ENCODE data around the gene DYNLL1.
"Not testable (repeated sequence)": the region's sequence is repeated elsewhere in the genome, so short reads cannot be mapped to it uniquely, and the experiment has no call there.

The DYNLL1 gene

GRCh38 chr12:120475643-120476042, 20.3 kb upstream of the DYNLL1 start:
- no peak for DNase-seq

GRCh38 chr12:120479458-120479857, 16.5 kb upstream of the DYNLL1 start:
- no peak for DNase-seq

DNA sequence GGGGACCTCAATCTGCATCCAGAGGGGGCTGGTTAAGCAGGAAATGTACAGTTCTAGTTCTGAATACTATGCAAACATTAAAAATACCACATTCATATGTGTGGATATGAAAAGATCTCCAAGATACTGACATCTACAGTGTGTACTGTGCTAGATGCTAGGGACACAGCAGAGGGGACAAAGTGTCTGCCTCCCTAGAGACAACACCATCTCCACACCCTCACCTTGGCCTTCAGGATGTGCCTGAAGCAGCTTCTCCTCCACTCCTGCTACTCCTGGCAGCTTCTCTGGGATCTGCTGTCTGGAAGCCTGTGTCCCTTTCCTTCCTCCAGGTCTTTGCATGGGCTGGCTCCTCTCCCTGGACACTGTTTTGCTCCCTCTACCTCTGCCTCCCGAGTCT, 15.7 kb upstream of the DYNLL1 start:
- DNase-seq, result no peak

- no peak for DNase-seq
Observed at GRCh38 chr12:120481022-120481767, 14.7 kb upstream of the DYNLL1 start.

DNA sequence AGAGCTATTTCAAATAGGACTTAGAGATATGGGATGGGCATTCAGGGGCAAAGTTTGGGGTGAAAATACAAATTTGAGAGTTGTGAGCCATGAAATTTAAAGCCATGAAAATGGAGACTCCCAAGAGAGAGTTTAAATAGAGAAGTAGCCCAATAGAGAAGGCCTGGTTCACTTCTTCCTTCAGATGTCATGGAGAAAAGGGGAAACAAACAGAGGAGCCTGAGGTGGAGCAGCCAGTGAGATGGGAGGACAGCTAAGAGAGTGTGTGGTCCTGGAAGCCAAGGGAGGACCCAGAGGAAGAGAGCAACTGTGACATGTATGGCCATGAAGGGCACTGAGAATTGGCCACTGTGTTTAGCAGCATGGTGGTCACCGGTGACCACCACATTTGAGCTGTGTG, 12.3 kb upstream of the DYNLL1 start:
- DNase-seq, result no peak

DNA sequence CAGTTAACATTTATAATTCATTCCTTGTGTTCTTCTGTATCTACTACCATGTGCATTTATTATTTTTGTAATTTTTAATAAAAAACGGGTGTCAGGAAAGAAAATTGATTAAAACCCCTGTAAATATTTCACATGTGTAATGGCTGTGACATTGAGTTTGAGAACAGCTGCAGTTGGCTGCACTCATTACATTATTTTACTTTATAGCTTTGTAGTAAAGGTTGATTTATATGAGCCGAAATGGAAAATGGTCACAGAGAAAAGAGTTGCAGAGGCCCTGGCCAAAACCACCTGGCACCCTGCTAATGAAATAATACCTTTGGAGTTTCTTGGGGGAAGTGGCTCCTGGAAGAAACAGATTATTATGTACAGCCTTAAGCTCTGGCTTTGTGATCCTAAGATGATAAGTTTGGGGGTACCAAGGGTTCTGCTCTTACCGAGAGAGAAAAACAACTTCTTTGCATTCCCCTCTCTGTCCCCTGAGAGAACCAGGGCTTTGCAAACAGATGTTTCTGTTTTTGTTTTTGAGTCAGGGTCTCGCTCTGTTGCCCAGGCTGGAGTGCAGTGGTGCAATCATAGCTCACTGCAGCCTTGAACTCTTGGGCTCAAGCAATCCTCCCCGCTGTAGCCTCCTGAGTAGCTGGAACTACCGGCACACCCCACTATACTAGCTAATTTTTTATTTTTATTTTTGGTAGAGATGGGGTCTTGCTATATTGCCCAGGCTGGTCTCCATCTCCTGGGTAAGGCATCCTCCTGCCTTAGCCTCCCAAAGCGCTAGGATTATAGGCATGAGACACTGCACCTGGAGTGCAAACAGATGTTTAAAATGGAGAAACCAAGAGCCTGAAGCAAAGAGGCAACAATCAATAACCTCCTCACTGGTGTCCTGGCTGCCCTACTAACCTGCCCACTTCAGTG, 9.7 kb upstream of the DYNLL1 start:
- no peak for DNase-seq

GRCh38 chr12:120487552-120487951, 8.4 kb upstream of the DYNLL1 start:
- not testable (repeated sequence) for DNase-seq

DNA sequence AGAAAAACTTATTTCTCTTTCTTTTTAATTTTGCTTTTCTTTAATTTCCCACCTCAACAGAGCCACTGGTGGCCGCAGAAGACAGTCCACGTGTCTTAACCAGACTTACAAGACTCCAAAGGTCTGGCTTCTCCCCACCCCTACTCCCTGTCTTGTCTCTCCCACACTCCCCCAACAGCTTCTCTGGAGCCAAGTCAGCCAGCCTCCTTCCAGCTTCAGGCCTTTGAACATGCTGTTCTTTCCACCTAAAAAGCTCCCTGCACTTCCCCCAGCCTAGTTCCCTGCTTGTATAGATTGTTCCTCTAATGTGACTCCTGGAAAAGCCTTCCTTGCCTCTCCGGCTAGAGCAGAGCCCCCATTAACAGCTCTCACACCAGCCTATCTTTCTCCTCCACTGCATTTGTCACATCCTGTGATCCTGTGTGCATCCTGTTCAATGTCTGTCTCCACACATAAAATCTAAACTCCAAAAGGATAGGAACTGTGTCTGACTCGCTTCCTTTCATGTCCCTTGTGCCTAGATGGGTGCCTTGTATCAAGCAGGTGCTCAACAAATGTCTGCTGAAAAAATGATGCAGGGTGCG, 7.8 kb upstream of the DYNLL1 start:
- no peak for DNase-seq

- DNase-seq, result no peak
Observed at GRCh38 chr12:120489018-120489417, 6.9 kb upstream of the DYNLL1 start.

- DNase-seq, result no peak
Observed at GRCh38 chr12:120490325-120490724, 5.6 kb upstream of the DYNLL1 start.

GRCh38 chr12:120490833-120491512, 4.9 kb upstream of the DYNLL1 start:
- no peak for DNase-seq

- DNase-seq, result no peak
Observed at GRCh38 chr12:120495186-120495730, 655 bp upstream of the DYNLL1 start.

GRCh38 chr12:120496413-120497340, 764 bp downstream of the DYNLL1 start:
- no peak for DNase-seq

DNA sequence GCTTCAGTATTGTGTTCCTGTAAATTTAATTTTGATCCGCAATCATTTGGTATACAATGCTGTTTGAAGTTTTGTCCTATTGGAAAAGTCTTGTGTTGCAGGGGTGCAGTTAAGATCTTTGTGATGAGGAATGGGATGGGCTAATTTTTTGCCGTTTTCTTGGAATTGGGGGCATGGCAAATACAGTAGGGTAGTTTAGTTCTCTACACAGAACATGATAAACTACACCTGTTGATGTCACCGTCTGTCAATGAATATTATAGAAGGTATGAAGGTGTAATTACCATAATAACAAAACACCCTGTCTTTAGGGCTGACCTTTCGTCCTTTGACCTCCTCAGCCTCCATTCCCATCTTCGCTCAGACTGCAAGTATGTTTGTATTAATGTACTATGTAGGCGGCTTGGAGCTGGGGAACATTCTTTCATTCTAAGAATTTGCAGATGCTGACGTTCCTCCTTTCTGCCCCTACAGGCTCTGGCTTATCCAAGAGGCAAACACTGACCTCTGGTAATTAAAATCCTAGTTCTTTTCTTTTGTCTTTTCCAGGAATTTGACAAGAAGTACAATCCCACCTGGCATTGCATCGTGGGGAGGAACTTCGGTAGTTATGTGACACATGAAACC, 1.7 kb downstream of the DYNLL1 start:
- no peak for DNase-seq

- DNase-seq, result no peak
Observed at GRCh38 chr12:120498870-120499515, 3.1 kb downstream of the DYNLL1 start.

GRCh38 chr12:120500581-120500980, 4.7 kb downstream of the DYNLL1 start:
- no peak for DNase-seq

DNA sequence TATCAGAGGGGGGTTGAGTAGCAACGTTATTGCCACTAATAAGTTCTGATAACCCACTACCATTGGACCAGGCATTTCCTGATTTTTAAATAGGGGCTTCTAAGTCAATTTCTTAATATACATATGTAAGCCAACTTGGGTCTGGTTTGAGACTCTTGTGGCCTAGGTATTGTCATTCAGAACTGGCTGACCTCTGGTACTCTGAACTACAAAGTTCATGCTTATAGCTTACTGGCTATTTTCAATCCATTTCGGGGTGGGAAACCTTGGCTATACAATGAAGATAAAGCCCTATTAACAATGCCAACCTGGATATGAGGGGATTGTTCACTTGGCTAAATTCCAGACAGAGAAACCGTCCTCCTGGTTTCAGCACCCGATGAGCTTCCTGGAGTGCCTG, 8.7 kb downstream of the DYNLL1 start:
- DNase-seq, result no peak

- no peak for DNase-seq
Observed at GRCh38 chr12:120508537-120508936, 12.6 kb downstream of the DYNLL1 start.

- DNase-seq, result no peak
Observed at GRCh38 chr12:120514002-120514401, 18.1 kb downstream of the DYNLL1 start.

- DNase-seq, result no peak
Observed at GRCh38 chr12:120515496-120515895, 19.6 kb downstream of the DYNLL1 start.

GRCh38 chr12:120519324-120519723, 23.4 kb downstream of the DYNLL1 start:
- DNase-seq, result not testable (repeated sequence)

Data from DMS153 (cell line).